Endodermal cell (in vitro differentiated cells): ENCODE data around the gene APOA5. TPM values are rescaled to one million over a fixed set of nuclear protein-coding genes. Genes with fewer than 3 reads are reported as not detected.
"Not testable (repeated sequence)": the region's sequence is repeated elsewhere in the genome, so short reads cannot be mapped to it uniquely, and the experiment has no call there.

Experiments
- DNase-seq: peaks from one replicate; pipeline ENCODE4 v3.0.0-alpha.2; 2017
- H3K27ac ChIP-seq: 2 replicates; pipeline ENCODE4 v1.5.1; 2013; ENCODE audit warnings: mild to moderate bottlenecking, low read depth, low read length, moderate library complexity
- H3K27me3 ChIP-seq: 2 replicates; pipeline ENCODE4 v1.6.1; 2013; ENCODE audit warnings: mild to moderate bottlenecking, low read length, moderate library complexity; ENCODE audit not compliant: insufficient read depth, control insufficient read depth, poor library complexity, severe bottlenecking
- H3K36me3 ChIP-seq: 2 replicates; pipeline ENCODE4 v1.7.0; 2013; ENCODE audit warnings: mild to moderate bottlenecking, low read length, moderate library complexity; ENCODE audit not compliant: control insufficient read depth, insufficient read depth
- H3K4me1 ChIP-seq: one replicate; pipeline ENCODE4 v1.7.0; 2013; ENCODE audit warnings: low read length; ENCODE audit not compliant: control insufficient read depth, insufficient read depth
- H3K4me3 ChIP-seq: 2 replicates; pipeline ENCODE4 v1.5.1; 2013; ENCODE audit warnings: mild to moderate bottlenecking, low read length, moderate library complexity
- H3K9ac ChIP-seq: 2 replicates; pipeline ENCODE4 v1.6.1; 2013; ENCODE audit warnings: mild to moderate bottlenecking, low read length, moderate library complexity; ENCODE audit not compliant: poor library complexity, severe bottlenecking; ENCODE audit errors: extremely low read depth
- H3K9me3 ChIP-seq: 2 replicates; pipeline ENCODE4 v1.6.1; 2013; ENCODE audit warnings: mild to moderate bottlenecking, low read length, moderate library complexity; ENCODE audit not compliant: control insufficient read depth
- H3K27ac Mint-ChIP-seq: 2 replicates; pipeline ENCODE4 v1.8.0; 2020; ENCODE audit warnings: mixed read lengths
- H3K27me3 Mint-ChIP-seq: 2 replicates; pipeline ENCODE4 v1.8.0; 2021; ENCODE audit warnings: mild to moderate bottlenecking, mixed read lengths; ENCODE audit not compliant: insufficient read depth
- H3K36me3 Mint-ChIP-seq: 2 replicates; pipeline ENCODE4 v1.8.0; 2020; ENCODE audit warnings: low read depth, mixed read lengths
- H3K4me1 Mint-ChIP-seq: 2 replicates; pipeline ENCODE4 v1.8.0; 2020; ENCODE audit warnings: mixed read lengths
- H3K4me3 Mint-ChIP-seq: 2 replicates; pipeline ENCODE4 v1.8.0; 2020; ENCODE audit warnings: mild to moderate bottlenecking, moderate library complexity, mixed read lengths
- H3K9me3 Mint-ChIP-seq: 2 replicates; pipeline ENCODE4 v1.8.0; 2020; ENCODE audit warnings: mild to moderate bottlenecking, mixed read lengths
- WGBS, 2 experiments: methylation state at CpG; one replicate each; pipeline versions ENCODE4 v1.1.5 to v1.1.7; 2013; ENCODE audit warnings: missing lambda C conversion rate in 2 of 2, mixed read lengths in 1 of 2; ENCODE audit not compliant: insufficient coverage in 1 of 2, insufficient read length in 1 of 2; 5-methylcytosine and 5-hydroxymethylcytosine counted together
- total RNA-seq, 2 donors: library from RNA; stranded (reverse); fragmentation: NEBNext Ultra II Directional in 1 of 2; extraction: Animal tissue kit (Norgen Biotek cat#: 25700) in 1 of 2; gene quantifications; 2 replicates in 1 of 2; 3 replicates in 1 of 2; pipeline ENCODE4 v1.2.1, GENCODE V29; 2021
- TF ChIP-seq, protein P1 (sequence below): fragments of 200-600 bp; sonication (generic); conservative IDR thresholded peaks from 2 replicates; pipeline ENCODE4 v1.5.0; 2021; ENCODE audit warnings: antibody characterized with exemption, mild to moderate bottlenecking

Gene APOA5
- total RNA-seq, 2 donors from 2014 or later: not detected

DNA sequence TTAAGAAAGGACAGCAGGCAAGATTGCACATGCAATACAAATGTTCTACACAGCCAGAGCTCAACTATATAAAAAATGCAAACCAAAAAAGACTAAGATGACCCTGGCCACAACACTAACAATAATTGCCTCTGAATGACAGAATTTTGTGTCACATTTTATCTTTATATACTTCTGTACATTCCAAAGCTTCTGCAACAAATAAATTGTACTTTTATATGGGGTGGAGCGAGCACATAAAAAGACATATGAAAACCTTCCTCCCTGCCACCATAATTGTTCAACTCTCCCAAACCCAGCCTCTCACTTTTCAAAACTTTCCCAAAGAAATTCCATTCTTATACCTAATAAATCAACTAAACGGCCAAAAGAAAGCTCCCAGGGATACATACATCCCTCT is 29.5 kb downstream of the APOA5 start:
- no peak overlapping the region for H3K27ac ChIP-seq
- no peak overlapping the region for H3K4me3 ChIP-seq
- H3K9me3 ChIP-seq: no peaks in the 10 kb centered on the region
- WGBS, 2 experiments: 75 to 87% methylated on average over 1 to 2 of the region's 2 CpGs
- no peak for DNase-seq
- peaks cover 84% of the 10 kb centered on the region for H3K36me3 ChIP-seq
- no peaks in the 10 kb centered on the region for H3K4me1 ChIP-seq
- no peaks in the 10 kb centered on the region for H3K9me3 Mint-ChIP-seq
- H3K36me3 Mint-ChIP-seq: peaks cover 62% of the 10 kb centered on the region
- no peak overlapping the region for H3K4me3 Mint-ChIP-seq
- H3K4me1 Mint-ChIP-seq: no peaks in the 10 kb centered on the region
- H3K9ac ChIP-seq: no peak overlapping the region
- H3K27ac Mint-ChIP-seq: no peak overlapping the region
- no peaks in the 10 kb centered on the region for H3K27me3 ChIP-seq
- no peaks in the 10 kb centered on the region for H3K27me3 Mint-ChIP-seq
- TF ChIP-seq, protein P1, sequence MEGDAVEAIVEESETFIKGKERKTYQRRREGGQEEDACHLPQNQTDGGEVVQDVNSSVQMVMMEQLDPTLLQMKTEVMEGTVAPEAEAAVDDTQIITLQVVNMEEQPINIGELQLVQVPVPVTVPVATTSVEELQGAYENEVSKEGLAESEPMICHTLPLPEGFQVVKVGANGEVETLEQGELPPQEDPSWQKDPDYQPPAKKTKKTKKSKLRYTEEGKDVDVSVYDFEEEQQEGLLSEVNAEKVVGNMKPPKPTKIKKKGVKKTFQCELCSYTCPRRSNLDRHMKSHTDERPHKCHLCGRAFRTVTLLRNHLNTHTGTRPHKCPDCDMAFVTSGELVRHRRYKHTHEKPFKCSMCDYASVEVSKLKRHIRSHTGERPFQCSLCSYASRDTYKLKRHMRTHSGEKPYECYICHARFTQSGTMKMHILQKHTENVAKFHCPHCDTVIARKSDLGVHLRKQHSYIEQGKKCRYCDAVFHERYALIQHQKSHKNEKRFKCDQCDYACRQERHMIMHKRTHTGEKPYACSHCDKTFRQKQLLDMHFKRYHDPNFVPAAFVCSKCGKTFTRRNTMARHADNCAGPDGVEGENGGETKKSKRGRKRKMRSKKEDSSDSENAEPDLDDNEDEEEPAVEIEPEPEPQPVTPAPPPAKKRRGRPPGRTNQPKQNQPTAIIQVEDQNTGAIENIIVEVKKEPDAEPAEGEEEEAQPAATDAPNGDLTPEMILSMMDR: no peak

DNA sequence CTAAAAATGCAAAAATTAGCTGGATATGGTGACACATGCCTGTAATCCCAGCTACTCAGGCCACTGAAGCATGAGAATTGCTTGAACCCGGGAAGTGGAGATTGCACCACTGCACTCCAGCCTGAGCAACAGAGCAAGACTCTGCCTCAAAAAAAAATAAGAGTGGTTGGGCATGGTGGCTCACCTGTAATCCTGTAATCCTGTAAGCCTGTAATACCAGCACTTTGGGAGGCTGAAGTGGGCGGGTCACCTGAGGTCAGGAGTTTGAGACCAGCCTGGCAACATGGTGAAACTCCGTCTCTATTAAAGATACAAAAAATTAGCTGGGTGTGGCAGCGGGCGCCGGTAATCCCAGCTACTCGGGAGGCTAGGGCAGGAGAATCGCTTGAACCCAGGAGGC is 35.6 kb downstream of the APOA5 start:
- not testable (repeated sequence) for H3K27me3 Mint-ChIP-seq, H3K9me3 Mint-ChIP-seq, H3K4me1 Mint-ChIP-seq, H3K27ac Mint-ChIP-seq, H3K4me3 ChIP-seq, H3K9me3 ChIP-seq, H3K9ac ChIP-seq, H3K4me1 ChIP-seq, H3K27me3 ChIP-seq, H3K4me3 Mint-ChIP-seq, DNase-seq, H3K27ac ChIP-seq
- H3K36me3 ChIP-seq: peaks cover 94% of the 10 kb centered on the region
- H3K36me3 Mint-ChIP-seq: peaks cover 72% of the 10 kb centered on the region
- WGBS, 2 experiments: 91 to 95% methylated on average over 8 of the region's 8 CpGs

DNA sequence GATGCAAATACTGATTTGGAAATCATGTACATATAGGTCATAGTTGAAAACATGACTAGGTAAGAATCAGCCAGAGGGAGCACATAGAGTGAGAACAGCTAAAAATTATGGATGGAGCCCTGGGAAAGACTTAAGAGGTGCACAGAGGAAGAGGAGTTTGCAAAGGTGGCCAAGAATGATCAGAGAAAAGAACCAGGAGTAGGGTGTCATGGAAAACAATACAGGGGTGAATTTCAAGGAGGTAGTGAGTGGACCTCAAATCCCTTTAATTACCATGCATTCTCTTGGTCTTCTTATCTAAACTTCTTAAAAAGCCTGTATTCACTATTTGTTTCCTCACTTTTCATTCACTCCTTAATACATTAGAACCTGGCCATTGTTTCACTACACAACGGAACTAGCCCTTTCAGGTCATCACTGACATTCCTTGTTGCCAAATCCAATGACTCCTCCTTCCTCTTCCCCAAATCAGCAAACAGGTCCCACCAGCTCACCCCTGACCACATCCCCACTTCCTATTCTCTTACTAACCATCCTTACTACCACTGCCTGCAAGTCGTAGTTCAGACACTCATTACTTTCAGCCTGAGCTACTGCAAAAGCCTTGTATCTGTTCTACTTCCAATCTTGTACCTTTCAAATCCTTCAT is 41.5 kb downstream of the APOA5 start:
- no peak for DNase-seq
- peaks cover 92% of the 10 kb centered on the region for H3K36me3 ChIP-seq
- H3K4me3 Mint-ChIP-seq: no peak overlapping the region
- H3K9ac ChIP-seq: no peak overlapping the region
- no peaks in the 10 kb centered on the region for H3K9me3 Mint-ChIP-seq
- no peak overlapping the region for H3K27ac ChIP-seq
- 88 to 100% methylated on average over 2 of the region's 2 CpGs for WGBS, 2 experiments
- H3K27me3 ChIP-seq: no peaks in the 10 kb centered on the region
- no peak overlapping the region for H3K27ac Mint-ChIP-seq
- no peaks in the 10 kb centered on the region for H3K4me1 Mint-ChIP-seq
- peaks cover 46% of the 10 kb centered on the region for H3K36me3 Mint-ChIP-seq
- H3K4me1 ChIP-seq: no peaks in the 10 kb centered on the region
- H3K4me3 ChIP-seq: no peak overlapping the region
- no peaks in the 10 kb centered on the region for H3K27me3 Mint-ChIP-seq
- TF ChIP-seq, protein P1: no peak
- peaks cover 15% of the 10 kb centered on the region for H3K9me3 ChIP-seq

DNA sequence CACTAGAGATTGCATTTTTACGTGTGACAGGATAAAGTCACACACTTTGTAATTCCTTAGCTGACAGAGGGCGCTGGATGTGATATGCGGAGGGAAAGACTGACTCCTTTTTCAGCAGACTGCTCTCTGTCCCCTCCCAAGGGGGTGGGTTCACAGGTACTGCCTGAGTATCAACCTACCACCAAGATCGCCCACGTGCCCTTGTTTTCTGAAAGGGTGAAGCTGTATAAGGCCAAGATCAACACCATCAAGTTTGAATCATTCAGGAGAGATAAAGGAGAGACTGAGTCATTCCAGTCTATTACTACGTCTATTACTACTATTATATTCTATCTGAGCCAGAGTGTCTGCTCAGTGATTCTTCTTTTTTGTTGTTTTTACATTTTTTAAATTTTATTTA is 49.6 kb downstream of the APOA5 start:
- H3K9ac ChIP-seq: no peak overlapping the region
- Mint-ChIP-seq H3K36me3 (peaks cover 13% of the 10 kb centered on the region), H3K4me3 (no peak overlapping the region), H3K27me3 (no peaks in the 10 kb centered on the region), H3K4me1 (peaks cover 28% of the 10 kb centered on the region), H3K27ac (peak overlapping the region; percentile 27), H3K9me3 (no peaks in the 10 kb centered on the region)
- peak; percentile 56 for DNase-seq
- no peaks in the 10 kb centered on the region for H3K9me3 ChIP-seq
- H3K27me3 ChIP-seq: no peaks in the 10 kb centered on the region
- TF ChIP-seq, protein P1: no peak
- no peaks in the 10 kb centered on the region for H3K4me1 ChIP-seq
- no peak overlapping the region for H3K4me3 ChIP-seq
- 75 to 89% methylated on average over 5 of the region's 6 CpGs for WGBS, 2 experiments
- H3K36me3 ChIP-seq: peaks cover 14% of the 10 kb centered on the region
- no peak overlapping the region for H3K27ac ChIP-seq
